Measurements from ENCODE around the gene POLR2I. TPM values are rescaled to one million over a fixed set of nuclear protein-coding genes. Genes with fewer than 3 reads are reported as not detected.

POLR2I gene
- total RNA-seq, 1 experiment from 2014 or later, result 192 TPM

Other genes with a start within 250 kb of the POLR2I start
- 28.7 and 45.8 TPM in 2 replicates for gene APLP1, start 246.3 kb downstream of the POLR2I start, total RNA-seq (2014; rRNA removed; shearing (Covaris generic))
- gene NFKBID, start 214.3 kb downstream of the POLR2I start, total RNA-seq (2014; rRNA removed; shearing (Covaris generic)), result 1.4 and 1.8 TPM in 2 replicates
- gene HCST, start 212.3 kb downstream of the POLR2I start, total RNA-seq (2014; rRNA removed; shearing (Covaris generic)), result not detected in 2 replicates
- gene TYROBP, start 206.6 kb downstream of the POLR2I start, total RNA-seq (2014; rRNA removed; shearing (Covaris generic)), result not detected in 2 replicates
- 4.6 and 5.6 TPM in 2 replicates for gene LRFN3, start 178.5 kb downstream of the POLR2I start, total RNA-seq (2014; rRNA removed; shearing (Covaris generic))
- gene SDHAF1, start 119.7 kb downstream of the POLR2I start, total RNA-seq (2014; rRNA removed; shearing (Covaris generic)), result 40.4 and 61.9 TPM in 2 replicates
- 0.60 and 0.94 TPM in 2 replicates for gene SYNE4, start 106.1 kb downstream of the POLR2I start, total RNA-seq (2014; rRNA removed; shearing (Covaris generic))
- 47.7 and 63.7 TPM in 2 replicates for gene ALKBH6, start 100.7 kb downstream of the POLR2I start, total RNA-seq (2014; rRNA removed; shearing (Covaris generic))
- gene CLIP3, start 82.0 kb downstream of the POLR2I start, total RNA-seq (2014; rRNA removed; shearing (Covaris generic)), result 1.9 and 3.8 TPM in 2 replicates
- 1.9 and 6.3 TPM in 2 replicates for gene THAP8, start 60.6 kb downstream of the POLR2I start, total RNA-seq (2014; rRNA removed; shearing (Covaris generic))
- gene WDR62, start 60.0 kb downstream of the POLR2I start, total RNA-seq (2014; rRNA removed; shearing (Covaris generic)), result 21.5 and 21.9 TPM in 2 replicates
- gene OVOL3, start 3.7 kb downstream of the POLR2I start, total RNA-seq (2014; rRNA removed; shearing (Covaris generic)), result not detected in 2 replicates
- gene TBCB, start 593 bp upstream of the POLR2I start, total RNA-seq (2014; rRNA removed; shearing (Covaris generic)), result 509 and 536 TPM in 2 replicates
- 462 and 482 TPM in 2 replicates for gene CAPNS1, start 25.2 kb upstream of the POLR2I start, total RNA-seq (2014; rRNA removed; shearing (Covaris generic))
- not detected in 2 replicates for gene COX7A1, start 37.6 kb upstream of the POLR2I start, total RNA-seq (2014; rRNA removed; shearing (Covaris generic))
- gene ZNF565, start 99.8 kb upstream of the POLR2I start, total RNA-seq (2014; rRNA removed; shearing (Covaris generic)), result 1.4 and 3.8 TPM in 2 replicates
- 111 and 163 TPM in 2 replicates for gene ZNF146, start 100.2 kb upstream of the POLR2I start, total RNA-seq (2014; rRNA removed; shearing (Covaris generic))

Measured in H4 (cell line).